Fibroblast of the conjunctiva (primary cell): ENCODE data around the gene CD302.
"Not testable (repeated sequence)": the region's sequence is repeated elsewhere in the genome, so short reads cannot be mapped to it uniquely, and the experiment has no call there.

Experiments
- DNase-seq: peaks from one replicate; pipeline ENCODE4 v3.0.0-alpha.2; 2010; ENCODE audit warnings: low read depth

The CD302 gene, protein sequence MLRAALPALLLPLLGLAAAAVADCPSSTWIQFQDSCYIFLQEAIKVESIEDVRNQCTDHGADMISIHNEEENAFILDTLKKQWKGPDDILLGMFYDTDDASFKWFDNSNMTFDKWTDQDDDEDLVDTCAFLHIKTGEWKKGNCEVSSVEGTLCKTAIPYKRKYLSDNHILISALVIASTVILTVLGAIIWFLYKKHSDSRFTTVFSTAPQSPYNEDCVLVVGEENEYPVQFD

DNA sequence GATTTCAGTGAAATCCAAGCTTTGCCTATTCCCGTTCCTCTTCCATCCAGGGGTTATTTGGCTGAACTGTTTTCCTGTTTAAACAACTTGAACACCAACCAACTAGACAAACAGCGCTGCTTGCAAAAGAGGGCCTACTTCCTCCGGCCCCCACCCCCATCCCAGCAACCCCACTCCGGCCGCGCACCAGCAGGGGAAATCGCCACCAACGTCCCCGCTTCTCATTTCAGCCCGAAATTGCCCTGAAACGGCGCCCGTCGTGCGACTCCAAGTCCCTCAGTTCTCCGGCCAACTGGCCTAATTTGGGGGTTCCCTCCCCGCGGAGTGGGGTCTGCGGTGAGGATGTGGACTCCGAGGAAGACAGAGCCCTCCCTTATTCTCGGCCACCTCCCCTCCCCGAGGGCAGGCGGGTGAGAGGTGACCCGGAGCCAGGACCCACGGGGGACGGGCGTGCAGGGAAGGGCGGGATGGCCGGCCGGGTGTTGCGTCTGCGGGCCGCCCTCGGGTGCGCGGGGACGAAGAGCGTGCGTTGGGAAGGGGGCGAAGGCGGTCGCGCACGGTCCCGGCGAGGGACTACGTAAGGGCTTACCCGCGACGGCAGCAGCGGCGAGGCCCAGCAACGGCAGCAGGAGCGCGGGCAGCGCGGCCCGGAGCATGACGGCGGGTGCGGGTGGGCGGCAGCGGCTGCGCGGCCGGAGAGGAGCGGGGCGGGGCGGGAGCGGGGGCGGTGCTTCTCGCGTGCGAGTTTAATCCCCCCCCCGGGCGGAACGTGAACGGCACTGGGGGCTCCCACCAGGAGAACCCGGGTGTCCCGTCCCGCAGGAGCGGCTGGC is at the start of gene CD302:
CD302 (minus strand) TSS at position 666 of the 833 bp plus-strand sequence; CDS start at position 656, 10 bp downstream.
- DNase-seq: no peak

DNA sequence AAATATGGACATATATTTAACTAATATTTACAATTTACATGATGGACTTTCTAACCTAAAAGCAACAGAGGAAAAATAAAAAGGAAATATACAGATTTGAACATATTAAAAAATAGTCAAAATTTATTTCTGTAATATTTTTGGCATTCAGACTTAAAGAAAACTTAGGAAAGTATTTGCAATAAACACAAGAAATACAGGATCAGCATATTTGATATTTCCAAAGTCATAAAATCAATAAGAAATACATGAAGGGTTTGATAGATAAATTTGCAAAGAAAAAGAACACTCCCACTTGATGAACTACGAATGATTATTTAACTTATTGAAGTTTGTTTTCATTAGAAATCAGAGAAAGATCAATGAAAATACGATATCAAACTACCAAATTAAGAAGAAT is 48.6 kb upstream of the CD302 start:
- DNase-seq: no peak

DNA sequence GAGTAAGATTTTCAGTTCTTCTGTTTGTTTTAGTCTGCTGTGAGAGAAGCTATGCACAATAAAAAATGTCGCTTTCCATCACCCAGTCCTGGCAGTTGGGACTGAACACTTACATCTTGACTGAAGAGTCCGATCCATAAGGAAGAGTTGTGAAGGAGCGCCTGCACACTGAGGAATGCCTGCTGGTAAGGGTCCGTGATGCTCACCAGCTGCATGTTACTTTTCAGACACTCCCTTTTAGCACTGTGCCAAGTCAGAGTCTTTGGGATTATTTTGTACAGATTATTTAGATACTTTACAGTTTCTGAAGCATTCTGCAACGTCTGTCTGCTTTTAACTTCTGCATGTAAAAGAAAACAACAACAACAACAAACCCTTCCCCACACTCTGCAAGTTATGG is 42.6 kb upstream of the CD302 start:
- no peak for DNase-seq

DNA sequence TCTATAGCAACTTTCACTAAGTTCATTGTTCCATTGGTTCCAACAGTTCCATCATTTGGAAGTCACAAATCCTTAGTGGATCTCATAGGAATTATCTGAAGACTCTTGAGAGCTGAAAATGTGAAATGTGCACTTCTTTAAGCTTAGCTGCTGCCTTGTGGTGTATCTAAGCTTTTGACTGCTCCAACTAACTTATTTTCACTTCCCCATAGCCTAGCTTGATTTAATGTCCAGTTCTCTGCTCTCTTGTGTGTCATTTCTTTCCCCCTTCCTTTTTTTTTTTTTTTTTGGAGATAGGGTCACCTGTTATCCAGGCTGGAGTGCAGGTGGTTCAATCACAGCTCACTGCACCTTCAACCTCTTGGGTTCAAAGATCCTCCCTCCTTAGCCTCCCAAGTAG is 34.9 kb upstream of the CD302 start:
- no peak for DNase-seq

DNA sequence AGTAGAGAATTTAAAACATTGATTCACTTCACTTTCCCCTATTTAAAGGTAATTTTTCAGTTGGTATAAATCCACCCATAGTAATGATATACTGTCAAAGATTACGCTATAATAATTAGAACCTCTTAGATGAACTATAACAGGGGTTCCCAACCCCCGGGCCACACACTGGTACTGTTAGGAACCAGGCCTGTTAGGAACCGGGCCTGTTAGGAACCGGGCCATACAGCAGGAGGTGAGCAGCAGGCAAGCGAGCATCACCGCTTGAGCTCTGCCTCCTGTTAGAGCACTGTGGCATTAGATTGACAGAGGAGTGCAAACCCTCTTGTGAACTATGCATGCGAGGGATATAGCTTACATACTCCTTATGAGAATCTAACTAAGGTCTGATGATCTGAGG is 34.0 kb upstream of the CD302 start:
- DNase-seq: no peak

DNA sequence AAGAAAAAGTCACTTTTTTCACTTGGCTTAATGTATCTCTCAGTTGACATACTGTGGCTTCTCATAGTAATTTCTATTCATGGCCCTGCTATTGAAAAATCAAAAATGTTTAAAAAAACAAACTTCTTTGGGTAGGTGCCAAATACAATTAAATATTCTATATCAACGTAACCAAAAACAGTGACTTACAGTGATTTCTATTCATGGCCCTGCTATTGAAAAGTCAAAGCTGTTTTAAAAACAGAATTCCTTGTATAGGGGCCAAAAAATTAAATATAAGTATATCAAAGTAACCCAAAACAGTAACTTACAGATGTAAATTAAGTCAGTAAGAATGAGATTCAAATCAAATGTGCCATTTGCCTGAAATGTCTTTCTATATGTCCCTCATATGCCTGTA is 31.4 kb upstream of the CD302 start:
- DNase-seq: no peak

DNA sequence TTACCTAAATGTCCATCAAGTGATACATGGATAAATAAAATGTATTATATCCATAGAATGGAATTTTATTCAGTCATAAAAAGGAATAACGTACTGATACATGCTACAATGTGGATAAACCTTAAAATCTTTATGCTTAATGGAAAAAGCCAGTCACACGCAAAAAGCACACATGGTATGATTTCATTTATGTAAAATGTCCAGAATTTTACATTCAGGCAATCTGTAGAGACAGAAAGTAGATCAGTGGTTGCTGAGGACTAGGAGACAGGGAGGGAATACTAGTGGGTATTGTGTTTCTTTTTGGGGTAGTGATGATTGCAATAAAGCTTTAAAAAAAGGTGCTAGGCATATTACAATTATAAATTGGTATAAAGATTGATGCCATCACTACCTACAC is 30.7 kb upstream of the CD302 start:
- no peak for DNase-seq

DNA sequence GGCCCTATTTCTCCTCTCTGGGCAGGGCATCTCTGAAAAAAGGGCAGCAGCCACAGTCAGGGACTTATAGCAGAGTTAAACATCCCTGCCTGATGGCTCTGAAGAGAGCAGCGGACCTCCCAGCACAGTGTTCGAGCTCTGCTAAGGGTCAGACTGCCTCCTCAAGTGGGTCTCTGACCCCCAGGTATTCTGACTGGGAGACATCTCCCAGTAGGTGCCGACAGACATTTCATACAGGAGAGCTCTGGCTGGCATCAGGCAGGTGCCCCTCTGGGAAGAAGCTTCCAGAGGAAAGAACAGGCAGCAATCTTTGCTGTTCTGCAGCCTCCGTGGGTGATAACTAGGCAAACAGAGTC is 24.4 kb upstream of the CD302 start:
- not testable (repeated sequence) for DNase-seq

DNA sequence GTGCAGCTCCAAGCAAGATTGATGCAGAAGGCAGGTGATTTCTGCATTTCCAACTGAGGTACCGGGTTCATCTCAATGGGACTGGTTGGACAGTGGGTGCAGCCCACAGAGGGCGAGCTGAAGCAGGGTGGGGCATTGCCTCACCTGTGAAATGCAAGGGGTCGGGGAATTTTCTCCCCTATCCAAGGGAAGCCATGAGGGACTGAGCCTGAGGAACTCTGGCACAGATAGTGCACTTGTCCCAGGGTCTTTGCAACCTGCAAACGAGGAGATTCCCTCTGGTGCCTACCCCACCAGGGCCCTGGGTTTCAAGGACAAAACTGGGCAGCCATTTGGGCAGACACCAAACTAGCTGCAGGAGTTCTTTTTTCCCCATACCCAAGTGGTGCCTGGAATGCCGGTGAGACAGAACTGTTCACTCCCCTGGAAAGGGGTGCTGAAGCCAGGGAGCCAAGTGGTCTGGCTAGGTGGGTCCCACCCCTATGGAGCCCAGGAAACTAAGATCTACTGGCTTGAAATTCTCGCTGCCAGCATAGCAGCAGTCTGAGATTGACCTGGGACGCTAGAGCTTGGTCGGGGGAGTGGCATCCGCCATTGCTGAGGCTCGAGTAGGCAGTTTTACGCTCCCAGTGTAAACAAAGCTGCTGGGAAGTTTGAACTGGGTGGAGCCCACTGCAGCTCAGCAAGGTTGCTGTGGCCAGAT is 23.9 kb upstream of the CD302 start:
- DNase-seq: not testable (repeated sequence)

DNA sequence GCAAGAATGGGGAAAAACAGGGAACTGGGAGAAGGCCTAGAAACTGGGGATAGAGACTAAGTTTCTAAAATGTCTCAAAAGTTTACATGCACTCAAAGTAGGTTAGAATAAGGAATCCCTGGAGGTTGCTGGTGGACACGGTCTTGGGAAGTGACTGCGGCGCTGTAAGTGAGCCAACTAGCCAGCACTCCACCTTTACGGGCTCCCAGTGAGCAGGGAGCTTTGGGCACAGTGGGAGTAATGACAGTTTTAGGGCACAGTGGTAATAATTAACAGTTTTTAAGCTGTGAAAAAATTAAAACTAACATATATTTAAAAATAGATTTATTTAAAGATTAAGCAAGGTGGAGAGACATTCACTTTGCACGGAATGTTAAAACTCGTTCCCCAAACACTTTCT is 20.9 kb upstream of the CD302 start:
- DNase-seq: no peak

DNA sequence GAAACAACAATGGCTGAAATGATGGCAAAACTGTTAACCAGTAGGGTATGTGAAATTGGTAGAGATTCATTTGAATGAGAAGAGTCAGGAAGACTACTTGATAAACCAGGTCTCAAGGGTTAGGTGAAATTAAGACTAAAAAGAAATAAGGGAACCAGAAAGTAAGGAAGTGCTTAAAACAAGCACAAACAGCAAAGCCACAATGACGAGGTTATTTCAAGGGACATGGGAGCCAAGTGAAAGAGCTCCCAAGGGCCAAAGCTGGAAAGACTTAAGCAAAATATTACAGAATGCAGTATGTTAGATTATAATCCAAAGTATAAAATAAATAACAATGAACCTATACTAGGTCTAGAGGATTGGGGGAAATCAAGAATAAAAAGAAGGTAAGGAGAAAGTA is 19.3 kb upstream of the CD302 start:
- no peak for DNase-seq

DNA sequence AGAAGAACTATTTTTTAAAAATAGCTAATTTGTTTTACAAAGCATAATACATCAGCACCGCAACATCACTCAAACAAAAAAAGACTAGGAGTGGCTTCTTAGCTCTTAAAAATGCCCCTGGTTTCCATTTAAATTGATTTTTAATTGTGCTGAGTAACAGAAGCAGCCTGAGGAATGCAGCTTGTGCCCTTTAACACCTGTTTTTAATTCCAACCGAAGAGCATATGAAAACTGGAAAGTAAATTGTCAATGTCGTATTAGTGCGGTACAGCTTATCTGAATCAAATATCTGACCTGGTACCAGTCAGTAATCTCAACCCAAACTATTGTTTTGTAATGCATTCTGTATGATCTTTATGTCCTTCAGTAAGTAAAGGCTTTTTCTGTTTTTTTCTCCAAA is 13.2 kb upstream of the CD302 start:
- no peak for DNase-seq

DNA sequence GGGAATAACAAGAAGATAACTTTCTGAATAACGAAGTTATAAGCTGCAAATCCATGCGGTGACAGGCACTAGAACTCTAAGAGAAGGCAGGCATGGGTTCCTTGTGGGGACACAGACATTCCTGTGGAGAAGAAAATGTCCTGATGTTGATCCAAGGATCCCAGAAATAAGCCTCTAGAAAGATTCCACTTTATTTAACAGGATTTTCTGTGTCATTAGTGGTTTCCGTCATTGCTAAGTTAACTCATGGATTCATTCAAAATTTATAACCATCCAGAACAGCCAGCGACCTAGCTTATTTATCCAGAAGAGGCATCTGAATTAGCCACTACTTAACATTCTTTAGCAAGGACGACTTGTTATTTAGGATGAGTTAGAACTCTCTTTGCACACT is 10.0 kb upstream of the CD302 start:
- DNase-seq: no peak

DNA sequence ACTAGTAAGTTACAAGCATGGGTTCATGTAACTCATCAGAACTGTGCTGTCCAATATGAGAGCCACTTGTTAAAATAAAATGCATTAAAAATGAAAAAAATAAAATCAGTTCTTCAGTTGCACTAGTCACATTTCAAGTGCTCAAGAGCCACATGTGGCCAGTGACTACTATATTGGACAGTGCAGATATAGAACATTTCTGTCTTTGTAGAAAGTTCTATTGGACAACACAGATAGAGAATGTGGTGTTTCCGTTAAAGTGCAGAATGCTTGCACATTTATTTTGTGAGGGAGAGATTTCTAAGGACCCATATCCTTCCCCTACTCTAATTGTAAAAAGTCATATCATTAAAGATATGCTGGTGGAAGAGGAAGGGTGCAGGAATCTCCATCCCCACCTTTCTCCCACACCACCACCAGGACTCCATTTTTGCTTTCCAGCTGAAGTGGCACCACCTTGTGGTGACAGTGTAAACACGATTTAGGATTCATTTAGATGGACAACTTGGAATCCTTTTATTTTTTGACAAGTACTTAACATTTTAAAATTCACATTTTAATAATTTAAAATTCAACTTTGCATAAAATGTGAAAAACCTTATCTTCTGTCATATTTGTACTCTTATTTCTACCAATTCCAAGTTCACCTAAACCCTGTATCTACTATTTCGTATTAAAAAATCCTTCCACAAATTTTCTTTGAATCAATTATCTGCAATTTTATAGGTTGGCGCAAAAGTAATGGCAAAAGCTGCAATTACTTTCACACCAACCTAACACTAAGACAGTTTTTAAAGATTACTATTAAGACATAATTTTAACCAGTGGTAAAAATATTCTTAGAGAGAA is 9.4 kb upstream of the CD302 start:
- DNase-seq: peak; percentile 39

DNA sequence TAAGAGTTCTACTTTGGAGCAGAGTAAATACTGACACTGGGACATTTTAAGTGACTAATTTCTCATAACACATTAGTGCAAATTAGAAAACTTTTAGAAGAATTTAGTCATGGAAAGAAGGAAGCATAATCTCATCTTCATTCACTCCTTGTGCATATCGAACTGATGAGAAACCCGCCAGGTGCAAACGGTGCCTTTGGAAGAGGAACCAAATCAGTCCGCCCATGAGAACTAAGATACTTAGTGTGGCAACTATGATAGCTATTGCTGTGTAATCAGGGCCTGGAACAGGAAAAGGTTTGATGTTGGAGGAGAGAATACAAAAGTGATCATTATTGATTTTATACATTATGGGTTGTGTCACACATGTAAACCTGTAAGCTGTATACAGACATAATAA is 6.9 kb upstream of the CD302 start:
- DNase-seq: no peak

DNA sequence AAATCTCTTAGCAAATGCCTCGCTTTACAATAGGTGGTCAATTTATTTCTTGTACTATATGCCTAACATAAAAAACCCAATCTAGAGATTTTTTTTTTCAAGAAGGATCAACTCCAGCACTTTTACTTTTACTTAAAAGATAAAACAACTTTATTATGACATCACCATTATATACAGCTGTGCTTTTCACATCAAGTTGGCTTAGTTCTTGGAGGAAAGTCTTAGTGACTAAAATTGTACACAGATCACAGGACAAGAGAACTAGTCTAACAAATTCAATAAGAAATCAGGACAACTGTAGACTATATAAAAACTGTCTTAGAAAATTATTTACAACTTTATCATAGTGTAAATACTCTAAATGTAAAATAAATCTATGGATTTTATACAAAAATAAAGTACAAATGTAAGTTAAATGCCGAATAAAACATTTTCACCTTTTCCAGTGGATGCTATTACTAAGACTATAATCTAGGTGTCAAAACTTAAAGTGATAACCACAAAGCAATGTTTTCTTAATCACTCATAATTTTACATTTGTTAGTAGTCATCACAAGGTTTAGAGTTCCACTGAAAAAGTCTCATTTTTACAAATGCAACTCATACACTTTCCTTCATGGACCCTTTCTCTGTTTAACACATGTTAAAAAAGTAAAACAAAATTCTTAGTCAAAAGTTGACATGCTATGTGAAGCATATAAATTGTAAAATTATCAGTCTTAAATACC is 5.4 kb upstream of the CD302 start:
- DNase-seq: no peak

DNA sequence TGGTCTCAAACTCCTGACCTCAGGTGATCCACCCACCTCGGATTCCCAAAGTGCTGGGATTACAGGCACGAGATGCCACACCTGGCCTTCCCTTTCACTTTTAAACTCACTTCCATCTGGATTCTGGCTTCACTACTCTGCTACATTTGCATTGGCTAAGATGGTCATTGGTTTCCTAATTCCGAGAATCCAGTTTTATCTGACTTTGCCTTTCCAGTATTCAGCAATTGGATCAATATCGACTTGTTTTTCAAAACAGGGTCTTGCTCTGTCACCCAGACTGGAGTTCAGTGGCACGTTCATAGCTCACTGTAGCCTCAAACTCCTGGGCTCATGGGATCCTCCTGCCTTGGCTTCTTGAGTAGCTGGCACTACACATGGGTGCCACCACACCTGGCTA is 4.7 kb upstream of the CD302 start:
- DNase-seq: no peak

DNA sequence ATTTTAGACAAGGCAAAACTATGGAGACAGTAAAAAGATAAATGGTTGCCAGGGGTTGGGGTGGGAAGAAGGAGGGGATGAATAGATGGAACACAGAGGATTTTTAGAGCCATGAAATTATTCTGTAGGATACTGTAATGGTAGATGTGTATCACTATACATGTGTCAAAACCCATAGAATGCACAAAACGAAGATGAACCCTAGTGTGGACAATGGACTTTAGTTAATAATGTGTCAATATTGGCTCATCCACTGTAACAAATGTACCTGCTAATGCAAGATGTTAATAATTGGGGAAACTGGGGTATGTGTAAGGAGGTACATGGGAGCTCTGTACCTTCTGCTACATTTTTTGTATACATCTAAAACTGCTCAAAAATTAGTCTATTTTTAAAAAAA is 1.8 kb upstream of the CD302 start:
- DNase-seq: no peak

DNA sequence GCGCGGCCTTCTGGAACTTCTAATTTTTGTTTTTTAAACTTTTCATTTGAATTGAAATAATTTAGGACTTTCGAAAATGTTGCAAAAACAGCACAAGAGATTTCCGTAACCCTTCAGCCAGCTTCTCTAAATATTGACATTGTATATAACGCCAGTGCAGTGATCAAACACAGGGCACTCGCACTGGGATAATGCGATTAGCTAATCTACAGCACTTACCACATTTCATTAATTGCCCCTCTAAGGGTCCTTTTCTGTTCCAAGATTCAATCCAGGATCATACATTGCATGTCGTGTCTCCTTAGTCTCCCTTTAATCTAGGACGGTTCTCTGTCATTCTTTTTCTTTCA is 343 bp upstream of the CD302 start:
- DNase-seq: no peak

DNA sequence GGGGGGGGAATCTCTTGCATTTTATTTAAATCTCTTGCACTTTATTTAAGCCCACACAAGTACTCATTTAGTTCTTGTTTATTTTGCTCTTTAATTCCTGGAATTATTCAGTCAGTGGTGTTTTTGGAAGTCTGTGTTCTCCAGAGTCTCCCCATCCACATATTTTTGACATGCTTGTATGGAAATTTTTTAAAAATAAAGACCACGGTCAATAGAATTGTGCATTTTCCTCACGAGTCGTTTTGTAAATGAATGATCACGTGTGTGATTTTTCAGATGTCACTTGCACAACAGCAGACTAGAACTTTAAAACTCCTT is 824 bp downstream of the CD302 start:
- DNase-seq: no peak

DNA sequence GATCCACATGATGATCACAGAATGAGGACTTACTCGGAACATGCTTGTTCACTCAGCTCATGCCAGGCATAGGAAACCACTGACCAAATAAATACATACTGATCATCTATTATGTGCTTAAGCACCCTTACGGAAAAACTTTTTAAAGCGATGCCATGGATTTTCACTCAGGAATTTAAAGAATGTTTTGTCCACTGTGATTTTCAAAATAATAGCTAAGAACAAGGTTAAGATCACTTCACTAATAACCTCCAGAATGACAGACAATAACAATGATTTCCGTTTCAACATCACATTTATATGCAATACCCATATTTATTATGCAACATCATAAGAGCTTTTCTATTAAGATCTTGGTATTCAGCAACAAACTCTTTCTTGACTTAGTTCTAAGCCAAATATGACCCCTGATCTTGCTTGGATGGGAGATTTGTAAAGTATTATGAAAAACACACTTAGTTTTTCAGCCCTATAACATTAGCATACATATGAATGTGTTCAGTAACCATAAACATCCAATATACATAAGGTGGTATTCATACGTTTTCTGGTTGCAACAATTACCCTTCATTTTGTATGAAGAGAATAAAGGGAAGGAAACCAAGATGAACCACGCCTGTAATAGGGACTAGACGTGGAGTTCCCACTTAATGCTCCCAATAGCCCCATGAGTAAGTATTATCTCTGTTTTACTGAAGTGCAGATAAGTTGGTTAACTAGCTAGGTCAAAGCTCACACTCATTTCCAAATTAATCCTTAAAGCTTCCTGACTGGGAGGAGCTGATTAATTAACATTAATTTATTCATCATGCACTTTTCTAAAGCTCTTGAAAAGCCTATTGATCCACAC is 1.9 kb downstream of the CD302 start:
- no peak for DNase-seq
